Endothelial cell of umbilical vein (primary cell): ENCODE data around the gene SH3TC2. TPM values are rescaled to one million over a fixed set of nuclear protein-coding genes. Genes with fewer than 3 reads are reported as not detected.
A peak's percentile ranks its signal among the peaks of the same experiment; 100 is the strongest.

Experiments used
- BruUV-seq: library from RNA; stranded (reverse); fragments of 400-500 nt; replicated peaks from 2 replicates; lab custom pipeline; 2021; lab: Mats Ljungman, UMichigan
- CTCF ChIA-PET: fragments of 300-600, 350-600 bp; sonication (Branson Sonifier 250); formaldehyde crosslinking; loops from one replicate; lab custom pipeline; 2021; ENCODE audit warnings: antibody characterized with exemption, inconsistent platforms; lab: Charles Lee
- POLR2A ChIA-PET: fragments of 300-600, 350-600 bp; sonication (Branson Sonifier 250); formaldehyde crosslinking; loops from one replicate; lab custom pipeline; 2021; ENCODE audit warnings: antibody characterized with exemption, inconsistent platforms; lab: Charles Lee
- DNase-seq: peaks from one replicate; pipeline ENCODE4 v3.0.0-alpha.2; 2011; ENCODE audit warnings: low read depth, low spot score
- FAIRE-seq: peaks from 2 replicates; lab custom pipeline; 2011; peaks lifted over from hg19 to GRCh38; lab: Jason Lieb, UNC
- H2AFZ ChIP-seq: 2 replicates; pipeline ENCODE4 v1.6.0; 2012; ENCODE audit warnings: low read depth, low read length, control low read depth, inconsistent platforms
- H3K27ac ChIP-seq: 2 replicates; pipeline ENCODE4 v1.5.1; 2011; ENCODE audit warnings: low read depth, mild to moderate bottlenecking, control low read depth, low read length, moderate library complexity; ENCODE audit not compliant: insufficient read depth
- H3K27me3 ChIP-seq, 2 experiments: 2 replicates each; pipeline versions ENCODE4 v1.6.0 to v1.6.1; 2011; ENCODE audit warnings: low read length in 2 of 2, mixed read lengths in 1 of 2; ENCODE audit not compliant: control insufficient read depth in 2 of 2, insufficient read depth in 2 of 2
- H3K36me3 ChIP-seq, 2 experiments: 2 replicates in 1 of 2; 3 replicates in 1 of 2; pipeline ENCODE4 v1.5.1; 2011; ENCODE audit warnings: low read length in 2 of 2, mild to moderate bottlenecking in 1 of 2, moderate library complexity in 1 of 2; ENCODE audit not compliant: control insufficient read depth in 2 of 2, insufficient read depth in 2 of 2; ENCODE audit errors: extremely low read depth in 1 of 2
- H3K4me1 ChIP-seq: 3 replicates; pipeline ENCODE4 v1.5.1; 2011; ENCODE audit warnings: mild to moderate bottlenecking, low read length; ENCODE audit not compliant: control insufficient read depth, insufficient read depth; ENCODE audit errors: extremely low read depth
- H3K4me2 ChIP-seq: 2 replicates; pipeline ENCODE4 v1.6.1; 2011; ENCODE audit warnings: low read length, control low read depth, mixed read lengths; ENCODE audit not compliant: insufficient read depth
- H3K4me3 ChIP-seq, 3 experiments: fragments of 200-600 bp in 1 of 3; sonication (generic), shearing (Covaris generic) in 1 of 3; replicated peaks in 1 of 3; 2 replicates each; pipeline ENCODE4 v1.5.1; 2011 to 2016; ENCODE audit warnings: control low read depth in 3 of 3, low read length in 3 of 3, mild to moderate bottlenecking in 2 of 3, inconsistent platforms in 1 of 3, low read depth in 1 of 3, moderate library complexity in 1 of 3; ENCODE audit not compliant: insufficient read depth in 1 of 3
- H3K79me2 ChIP-seq: 2 replicates; pipeline ENCODE4 v1.6.0; 2012; ENCODE audit warnings: low read length, inconsistent platforms; ENCODE audit not compliant: control insufficient read depth, insufficient read depth
- H3K9ac ChIP-seq: replicated peaks from 2 replicates; pipeline ENCODE3; 2011; ENCODE audit warnings: low read length, control low read depth; ENCODE audit not compliant: insufficient read depth; ENCODE audit errors: extremely low read depth
- H3K9me1 ChIP-seq: replicated peaks from 3 replicates; pipeline ENCODE4 v1.6.0; 2011; ENCODE audit warnings: mild to moderate bottlenecking, low read length; ENCODE audit not compliant: control insufficient read depth, insufficient read depth; ENCODE audit errors: extremely low read depth
- H3K9me3 ChIP-seq: replicated peaks from 2 replicates; pipeline ENCODE4 v1.5.1; 2012; ENCODE audit warnings: low read length, inconsistent platforms; ENCODE audit not compliant: control insufficient read depth, insufficient read depth
- H4K20me1 ChIP-seq: replicated peaks from 2 replicates; pipeline ENCODE3; 2011; ENCODE audit warnings: mild to moderate bottlenecking, low read length; ENCODE audit not compliant: control insufficient read depth, insufficient read depth; ENCODE audit errors: extremely low read depth
- CTCF ChIP-seq, 2 donors: IDR thresholded peaks; 1 replicate in 1 of 2; 2 replicates in 1 of 2; pipeline ENCODE4 v1.5.1; 2011; ENCODE audit warnings: low read length in 2 of 2, mild to moderate bottlenecking in 2 of 2, moderate library complexity in 2 of 2, control low read depth in 1 of 2, inconsistent platforms in 1 of 2, low read depth in 1 of 2; ENCODE audit not compliant: insufficient read depth in 1 of 2; ENCODE audit errors: extremely low read depth in 1 of 2
- EZH2 ChIP-seq: IDR thresholded peaks from 2 replicates; pipeline ENCODE4 v1.6.1; 2012; ENCODE audit warnings: borderline replicate concordance, low read depth, mild to moderate bottlenecking, moderate library complexity, low read length, inconsistent platforms; ENCODE audit not compliant: severe bottlenecking
- FOS ChIP-seq: IDR thresholded peaks from 2 replicates; pipeline ENCODE4 v1.6.1; 2011; ENCODE audit warnings: mild to moderate bottlenecking, low read length, moderate library complexity, borderline replicate concordance; ENCODE audit not compliant: insufficient read depth
- GATA2 ChIP-seq: IDR thresholded peaks from 2 replicates; pipeline ENCODE4 v1.7.0; 2011; ENCODE audit warnings: low read depth, mild to moderate bottlenecking, moderate library complexity, mixed read lengths, low read length; ENCODE audit not compliant: insufficient read length, insufficient read depth
- JUN ChIP-seq: IDR thresholded peaks from 2 replicates; pipeline ENCODE4 v1.6.1; 2011; ENCODE audit warnings: borderline replicate concordance, low read depth; ENCODE audit not compliant: insufficient read length, insufficient read depth
- MAX ChIP-seq: IDR thresholded peaks from 2 replicates; pipeline ENCODE4 v1.6.1; 2011; ENCODE audit not compliant: insufficient read depth, insufficient read length
- MYC ChIP-seq: IDR thresholded peaks from one replicate; pipeline ENCODE4 v1.6.1; 2011; ENCODE audit warnings: mild to moderate bottlenecking, low read depth, low read length
- POLR2A ChIP-seq: IDR thresholded peaks from 2 replicates; pipeline ENCODE4 v1.6.1; 2012; ENCODE audit warnings: low read depth, mild to moderate bottlenecking, control low read depth, low read length
- POLR2AphosphoS5 ChIP-seq: IDR thresholded peaks from 2 replicates; pipeline ENCODE4 v1.6.1; 2012; ENCODE audit warnings: low read depth, mild to moderate bottlenecking, control low read depth, low read length, moderate library complexity; ENCODE audit not compliant: insufficient read depth
- dilution Hi-C: fragments of 300-500 bp; cut with MboI; formaldehyde crosslinking; loops from one replicate; pipeline ENCODE4 v1.15.0; 2019; ENCODE audit warnings: low sequenced_read_pairs; ENCODE audit not compliant: extremely low pct_ligation_motif_present
- intact Hi-C: fragments of 100-400 bp; cut with micrococcal nuclease; formaldehyde crosslinking; loops from one replicate; pipeline ENCODE4 v1.10.0; 2022
- polyA plus RNA-seq, 4 experiments: library from polyadenylated mRNA; depleted of rRNA in 3 of 4; stranded (reverse) in 3 of 4; unstranded in 1 of 4; fragments of >200 nt; gene quantifications; 2 replicates each; pipeline versions ENCODE4 v1.2.1 to v1.2.3, GENCODE V29; 2011 to 2012; ENCODE audit warnings: missing spikeins in 1 of 4
- total RNA-seq: library from RNA; stranded (reverse); gene quantifications from 2 replicates; pipeline ENCODE4 v1.2.3, GENCODE V29; 2021

SH3TC2 gene
- total and polyA plus RNA-seq, 2 donors (not counting 3 experiments of a cell fraction or from before 2014, with no cell fraction given): 0.91 to 4.3 TPM

- Histone ChIP-seq H2AFZ (no peak overlapping the region), H3K9me1 (no peaks in the 10 kb centered on the region), H3K79me2 (no peaks in the 10 kb centered on the region), H3K4me3 (no peak overlapping the region), H3K27me3 (no peaks in the 10 kb centered on the region), H3K4me1 (peaks cover 53% of the 10 kb centered on the region), H3K36me3 (no peaks in the 10 kb centered on the region), H3K9me3 (no peaks in the 10 kb centered on the region), H3K9ac (no peak overlapping the region), H3K4me2 (no peak overlapping the region), H3K27ac (peak overlapping the region; percentile 57), H4K20me1 (no peaks in the 10 kb centered on the region)
- intact Hi-C loops: loop anchor here (5.0 to 10.0 kb wide), 3 partner anchors 188 to 852 kb away; no protein-coding TSS in a partner anchor
- ChIA-PET POLR2A (no interaction called here), CTCF (interaction anchor here (0.8 to 9.6 kb wide), 9 partner anchors 10 to 307 kb away, joined by 3 to 278 read pairs (median 6); partner anchors contain the start of gene SH3TC2)
- dilution Hi-C loops: no loop called here
- DNase-seq (no peak), FAIRE-seq (no peak)
- BruUV-seq: no TSS peak
- no peak for TF ChIP-seq POLR2AphosphoS5
These were observed 23.4 kb downstream of the SH3TC2 start for GRCh38 chr5:149039506-149039905.

- Histone ChIP-seq H3K79me2 (no peaks in the 10 kb centered on the region), H3K27me3 (no peaks in the 10 kb centered on the region), H3K4me3 (no peak overlapping the region), H3K9ac (peak overlapping the region; percentile 8), H3K9me3 (no peaks in the 10 kb centered on the region), H2AFZ (peak overlapping the region; percentile 56), H3K36me3 (no peaks in the 10 kb centered on the region), H3K4me1 (peaks cover 50% of the 10 kb centered on the region), H3K9me1 (no peaks in the 10 kb centered on the region), H3K4me2 (peak overlapping the region; percentile 19), H4K20me1 (no peaks in the 10 kb centered on the region), H3K27ac (peak overlapping the region; percentile 66)
- ChIA-PET CTCF (interaction anchor here (0.7 to 9.6 kb wide), 13 partner anchors 9 to 306 kb away, joined by 3 to 278 read pairs (median 4); partner anchors contain the start of gene SH3TC2), POLR2A (no interaction called here)
- TF ChIP-seq JUN (no peak), POLR2AphosphoS5 (no peak), MAX (no peak), MYC (no peak), GATA2 (no peak), CTCF (IDR thresholded peaks at IDR 0.05; ENCODE audit: extremely low read depth in 1 of 2, insufficient read depth in 1 of 2, low read depth in 1 of 2, low read length in 2 of 2) (no peak), POLR2A (no peak), EZH2 (no peak), FOS (no peak)
- no TSS peak for BruUV-seq
- DNase-seq (peak; percentile 82), FAIRE-seq (peak; percentile 85)
- dilution Hi-C loops: no loop called here
- intact Hi-C loops: loop anchor here (5.0 to 10.0 kb wide), 3 partner anchors 189 to 851 kb away; no protein-coding TSS in a partner anchor
These were observed 24.4 kb downstream of the SH3TC2 start for GRCh38 chr5:149038336-149039080.
